Transverse colon (tissue), 4 donors: ENCODE results near the gene VASP. TPM values are rescaled to one million over a fixed set of nuclear protein-coding genes. Genes with fewer than 3 reads are reported as not detected.

Source experiments
- DNase-seq: peaks from one replicate; pipeline ENCODE4 v3.0.0-alpha.2; 2019
- H3K27ac ChIP-seq, 4 donors: fragments of 200-600 bp; sonication (generic); 2 replicates each; pipeline ENCODE4 v1.5.1; 2016 to 2018; ENCODE audit warnings: inconsistent platforms in 4 of 4
- H3K27me3 ChIP-seq: fragments of 200-600 bp; sonication (generic); 2 replicates; pipeline ENCODE4 v1.5.1; 2017; ENCODE audit warnings: inconsistent platforms
- H3K36me3 ChIP-seq, 4 donors: fragments of 200-600 bp; sonication (generic); 2 replicates each; pipeline ENCODE4 v1.5.1; 2017 to 2019; ENCODE audit warnings: inconsistent platforms in 4 of 4
- H3K4me1 ChIP-seq, 4 donors: fragments of 200-600 bp; sonication (generic); 2 replicates each; pipeline ENCODE4 v1.5.1; 2017 to 2020; ENCODE audit warnings: inconsistent platforms in 4 of 4
- H3K4me3 ChIP-seq, 4 donors: fragments of 200-600 bp; sonication (generic); 1 replicate in 1 of 4; 2 replicates in 3 of 4; pipeline versions ENCODE4 v1.5.1 to v1.6.1; 2017 to 2019; ENCODE audit warnings: inconsistent platforms in 4 of 4
- H3K9me3 ChIP-seq, 2 donors: fragments of 200-600 bp; sonication (generic); 2 replicates each; pipeline ENCODE4 v1.5.1; 2017 to 2019; ENCODE audit warnings: inconsistent platforms in 2 of 2
- CTCF ChIP-seq, 5 experiments: fragments of 200-600 bp in 3 of 5; fragments of 450-650 bp in 2 of 5; sonication (generic) in 3 of 5; IDR thresholded peaks; 1 replicate in 2 of 5; 2 replicates in 3 of 5; pipeline ENCODE4 v1.5.1; 2016 to 2017; ENCODE audit warnings: antibody characterized with exemption in 5 of 5, inconsistent platforms in 3 of 5, mild to moderate bottlenecking in 2 of 5, moderate library complexity in 1 of 5
- EP300 ChIP-seq: sonication (generic); formaldehyde crosslinking; IDR thresholded peaks from one replicate; pipeline ENCODE4 v1.6.1; 2017; ENCODE audit warnings: antibody characterized with exemption, low read depth
- POLR2A ChIP-seq: fragments of 450-650 bp; IDR thresholded peaks from one replicate; pipeline ENCODE4 v1.6.1; 2016; ENCODE audit warnings: antibody characterized with exemption, mild to moderate bottlenecking, moderate library complexity
- POLR2AphosphoS5 ChIP-seq, 3 donors: sonication (generic); formaldehyde crosslinking; IDR thresholded peaks; one replicate each; pipeline ENCODE4 v1.6.1; 2016; ENCODE audit warnings: antibody characterized with exemption in 3 of 3
- WGBS, 2 donors: methylation state at CpG; one replicate each; pipeline ENCODE4 v1.1.5; 2018; ENCODE audit warnings: low coverage in 1 of 2; 5-methylcytosine and 5-hydroxymethylcytosine counted together
- in situ Hi-C, 4 donors: fragments of 200-750 bp; cut with MboI; loops; one replicate each; pipeline versions ENCODE4 v1.15.0 to v1.15.1; 2017; ENCODE audit warnings: low sequenced_read_pairs in 3 of 4, low pct_ligation_motif_present in 1 of 4, low pct_unique_long_range_greater_than_20kb in 1 of 4
- intact Hi-C: fragments of 100-400 bp; cut with DNase I; formaldehyde crosslinking; loops from one replicate; pipeline ENCODE4 v1.15.1; 2023; ENCODE audit warnings: low total_unique reads
- total RNA-seq, 4 donors: library from RNA; depleted of rRNA; stranded (reverse); fragments of >200 nt; gene quantifications; one replicate each; pipeline ENCODE4 v1.1.0, GENCODE V29; 2016

Gene VASP
- total RNA-seq, 4 donors from 2014 or later: 167 to 465 (median 204) TPM

GRCh38 chr19:45522010-45522941 lies 15.0 kb downstream of the VASP start:
- DNase-seq: no peak
- intact Hi-C loops: no loop called here
- H3K27ac ChIP-seq: peak overlapping the region; percentile 66 to 76 (median 74)
- peaks cover 0 to 62% (median 22%) of the 10 kb centered on the region in 4 donors for H3K36me3 ChIP-seq
- WGBS, 2 donors: 91% methylated on average over 19 of the region's 24 CpGs; no CpG with 5 or more reads in 1 of the 2 donors
- peaks cover 0 to 62% (median 23%) of the 10 kb centered on the region in 4 donors for H3K4me1 ChIP-seq
- no peak overlapping the region for H3K4me3 ChIP-seq
- no peaks in the 10 kb centered on the region for H3K27me3 ChIP-seq
- no peaks in the 10 kb centered on the region for H3K9me3 ChIP-seq
- TF ChIP-seq POLR2A (no peak), EP300 (no peak), POLR2AphosphoS5 (IDR thresholded peaks at IDR 0.05) (no peak), CTCF (IDR thresholded peaks at IDR 0.05) (no peak)
- in situ Hi-C loops: no loop called here

GRCh38 chr19:45523642-45524256 lies 16.5 kb downstream of the VASP start:
- no peaks in the 10 kb centered on the region for H3K9me3 ChIP-seq
- no peaks in the 10 kb centered on the region for H3K27me3 ChIP-seq
- peaks cover 0 to 59% (median 20%) of the 10 kb centered on the region in 4 donors for H3K36me3 ChIP-seq
- in situ Hi-C loops: no loop called here
- no peak overlapping the region for H3K4me3 ChIP-seq
- intact Hi-C loops: no loop called here
- H3K4me1 ChIP-seq: peaks cover 7 to 50% (median 25%) of the 10 kb centered on the region in 4 donors
- peak; percentile 85 for DNase-seq
- H3K27ac ChIP-seq: peak overlapping the region; percentile 30 to 73 (median 56)
- TF ChIP-seq CTCF (IDR thresholded peaks at IDR 0.05) (peak; percentile 82 to 97 (median 92)), EP300 (no peak), POLR2AphosphoS5 (IDR thresholded peaks at IDR 0.05) (peak in 1 of 3 donors; percentile 31)
- 67% methylated on average over 9 of the region's 9 CpGs; no CpG with 5 or more reads in 1 of the 2 donors for WGBS, 2 donors

- Histone ChIP-seq H3K27ac (peak overlapping the region in 1 of 4 donors; percentile 20), H3K4me1 (peaks cover 13 to 53% (median 29%) of the 10 kb centered on the region in 4 donors), H3K9me3 (no peaks in the 10 kb centered on the region), H3K36me3 (peaks cover 0 to 52% (median 20%) of the 10 kb centered on the region in 4 donors), H3K27me3 (no peaks in the 10 kb centered on the region), H3K4me3 (no peak overlapping the region)
- WGBS, 2 donors: 95 to 100% methylated on average over 3 to 15 of the region's 15 CpGs
- no peak for TF ChIP-seq EP300
- in situ Hi-C loops: no loop called here
- intact Hi-C loops: no loop called here
- no peak for DNase-seq
Measured at GRCh38 chr19:45524575-45525129, 17.4 kb downstream of the VASP start.

GRCh38 chr19:45526143-45526542 lies 18.9 kb downstream of the VASP start:
- H3K27ac ChIP-seq: peak overlapping the region in 3 of 4 donors; percentile 3 to 49 (median 6)
- WGBS, 2 donors: 69 to 76% methylated on average over 3 to 9 of the region's 9 CpGs

More at GRCh38 chr19:45526143-45526542, 18.9 kb downstream of the VASP start:
- intact Hi-C loops (no loop called here), in situ Hi-C loops (no loop called here)
- peak; percentile 68 for DNase-seq
- Histone ChIP-seq H3K4me3 (no peak overlapping the region), H3K9me3 (peaks cover 0 to 1% of the 10 kb centered on the region in 2 donors), H3K36me3 (peaks cover 0 to 42% (median 20%) of the 10 kb centered on the region in 4 donors), H3K27me3 (no peaks in the 10 kb centered on the region), H3K4me1 (peaks cover 13 to 41% (median 25%) of the 10 kb centered on the region in 4 donors)
- TF ChIP-seq POLR2A (no peak), CTCF (IDR thresholded peaks at IDR 0.05) (peak in 1 of 5 experiments; percentile 19), POLR2AphosphoS5 (IDR thresholded peaks at IDR 0.05) (peak in 1 of 3 donors; percentile 25)
